B cell (primary cell): ENCODE measurements around the gene SIT1. TPM values are rescaled to one million over a fixed set of nuclear protein-coding genes. Genes with fewer than 3 reads are reported as not detected.

Source experiments
- ATAC-seq: fragments of 200-7000 bp; cut with Tn5 transposase; one replicate; pipeline ENCODE4 v1.10.0; 2021; ENCODE audit warnings: low read depth, mild to moderate bottlenecking, moderate number of reproducible peaks, moderate library complexity
- CTCF ChIA-PET: fragments of 350-600 bp; sonication (Branson Sonifier 250); formaldehyde crosslinking; loops from one replicate; lab custom pipeline; 2021; ENCODE audit warnings: antibody characterized with exemption, inconsistent platforms; lab: Charles Lee
- POLR2A ChIA-PET: fragments of 350-600 bp; sonication (Branson Sonifier 250); formaldehyde crosslinking; loops from one replicate; lab custom pipeline; 2021; ENCODE audit warnings: antibody characterized with exemption; lab: Charles Lee
- DNase-seq: peaks from one replicate; pipeline ENCODE4 v3.0.0; 2013
- H2AFZ ChIP-seq: 2 replicates; pipeline ENCODE4 v1.6.1; 2012; ENCODE audit warnings: mild to moderate bottlenecking, low read depth, low read length; ENCODE audit not compliant: insufficient read depth, poor library complexity, severe bottlenecking
- H3K27ac ChIP-seq, 2 donors: 1 replicate in 1 of 2; 2 replicates in 1 of 2; pipeline ENCODE4 v1.5.1; 2012 to 2013; ENCODE audit warnings: low read length in 2 of 2, mild to moderate bottlenecking in 2 of 2, moderate library complexity in 1 of 2
- H3K27me3 ChIP-seq, 4 experiments: fragments of 200-600 bp in 1 of 4; sonication (generic) in 1 of 4; replicated peaks in 1 of 4; 1 replicate in 2 of 4; 2 replicates in 2 of 4; pipeline versions ENCODE4 v1.6.1 to v1.7.0; 2013 to 2016; ENCODE audit warnings: low read length in 3 of 4, mild to moderate bottlenecking in 2 of 4, mixed read lengths in 1 of 4, moderate library complexity in 1 of 4; ENCODE audit not compliant: insufficient read depth in 4 of 4, control insufficient read depth in 3 of 4; ENCODE audit errors: control extremely low read depth in 1 of 4
- H3K36me3 ChIP-seq, 2 experiments: replicated peaks in 1 of 2; 1 replicate in 1 of 2; 2 replicates in 1 of 2; pipeline versions ENCODE4 v1.6.1 to v1.7.1; 2013; ENCODE audit warnings: low read length in 1 of 2; ENCODE audit not compliant: insufficient read depth in 2 of 2, control insufficient read depth in 1 of 2; ENCODE audit errors: control extremely low read depth in 1 of 2, extremely low read depth in 1 of 2
- H3K4me1 ChIP-seq, 2 donors: fragments of 200-600 bp in 1 of 2; sonication (generic) in 1 of 2; 1 replicate in 1 of 2; 2 replicates in 1 of 2; pipeline versions ENCODE4 v1.5.1 to v1.6.1; 2013 to 2017; ENCODE audit warnings: low read length in 2 of 2; ENCODE audit not compliant: control insufficient read depth in 2 of 2, insufficient read depth in 2 of 2
- H3K4me2 ChIP-seq: replicated peaks from 2 replicates; pipeline ENCODE3; 2012; ENCODE audit warnings: mild to moderate bottlenecking, low read depth, low read length; ENCODE audit not compliant: poor library complexity, severe bottlenecking
- H3K4me3 ChIP-seq, 5 experiments: fragments of 200-600 bp in 1 of 5; sonication (generic) in 1 of 5; 1 replicate in 3 of 5; 2 replicates in 2 of 5; pipeline versions ENCODE4 v1.5.1 to v1.7.0; 2011 to 2016; ENCODE audit warnings: low read length in 4 of 5, mild to moderate bottlenecking in 4 of 5, low read depth in 2 of 5, control low read depth in 1 of 5, moderate library complexity in 1 of 5; ENCODE audit not compliant: insufficient read depth in 1 of 5; ENCODE audit errors: control extremely low read depth in 1 of 5, extremely low read depth in 1 of 5
- H3K79me2 ChIP-seq: fragments of 200-600 bp; sonication (generic); one replicate; pipeline ENCODE4 v1.6.0; 2016; ENCODE audit warnings: low read length; ENCODE audit not compliant: control insufficient read depth, insufficient read depth
- H3K9ac ChIP-seq: fragments of 200-600 bp; sonication (generic); 2 replicates; pipeline ENCODE4 v1.6.1; 2017; ENCODE audit warnings: mild to moderate bottlenecking, low read length, moderate library complexity
- H3K9me3 ChIP-seq, 3 donors: one replicate each; pipeline versions ENCODE4 v1.6.1 to v1.7.1; 2013; ENCODE audit warnings: low read length in 2 of 3; ENCODE audit not compliant: control insufficient read depth in 2 of 3, insufficient read depth in 1 of 3; ENCODE audit errors: control extremely low read depth in 1 of 3
- H4K20me1 ChIP-seq: 2 replicates; pipeline ENCODE4 v1.6.0; 2012; ENCODE audit warnings: mild to moderate bottlenecking, low read length; ENCODE audit not compliant: insufficient read depth, control insufficient read depth, poor library complexity, severe bottlenecking
- H3K27ac Mint-ChIP-seq: one replicate; pipeline ENCODE4 v1.8.0; 2021; ENCODE audit warnings: mixed read lengths
- H3K27me3 Mint-ChIP-seq: one replicate; pipeline ENCODE4 v1.8.0; 2021; ENCODE audit warnings: mixed read lengths
- H3K4me1 Mint-ChIP-seq: one replicate; pipeline ENCODE4 v1.8.0; 2021; ENCODE audit warnings: mixed read lengths
- H3K4me3 Mint-ChIP-seq: one replicate; pipeline ENCODE4 v1.8.0; 2021; ENCODE audit warnings: mixed read lengths
- H3K9me3 Mint-ChIP-seq: one replicate; pipeline ENCODE4 v1.8.0; 2022; ENCODE audit warnings: mixed read lengths; ENCODE audit not compliant: insufficient read depth
- CTCF ChIP-seq: fragments of 200-600 bp; IDR thresholded peaks from one replicate; pipeline ENCODE4 v1.8.0; 2022; ENCODE audit warnings: antibody characterized with exemption, mild to moderate bottlenecking
- EZH2 ChIP-seq: IDR thresholded peaks from 2 replicates; pipeline ENCODE4 v1.6.1; 2012; ENCODE audit warnings: borderline replicate concordance, low read depth, mild to moderate bottlenecking, moderate library complexity, low read length; ENCODE audit not compliant: insufficient read depth, poor library complexity, severe bottlenecking
- WGBS: methylation state at CpG from one replicate; pipeline ENCODE4 v1.1.5; 2013; ENCODE audit warnings: missing lambda C conversion rate; ENCODE audit not compliant: insufficient coverage; 5-methylcytosine and 5-hydroxymethylcytosine counted together
- intact Hi-C: fragments of 100-400 bp; cut with micrococcal nuclease; formaldehyde crosslinking; loops from one replicate; pipeline ENCODE4 v1.10.0; 2022
- polyA plus RNA-seq: library from polyadenylated mRNA; depleted of rRNA; stranded (reverse); fragments of >200 nt; gene quantifications from 2 replicates; pipeline ENCODE4 v1.2.3, GENCODE V29; 2012
- total RNA-seq, 2 donors: library from RNA; stranded (reverse); fragments of 120-200 nt in 1 of 2; gene quantifications; 1 replicate in 1 of 2; 2 replicates in 1 of 2; pipeline versions ENCODE4 v1.2.3 to v1.2.4, GENCODE V29; 2013 to 2022

The SIT1 gene
- total and polyA plus RNA-seq, 2 donors (not counting 1 experiment from before 2014, with no cell fraction given) = 37.1 to 38.5 TPM

GRCh38 chr9:35603986-35604577, 46.6 kb downstream of the SIT1 start:
- Histone ChIP-seq H3K36me3 (peaks cover 8 to 21% of the 10 kb centered on the region in 2 experiments), H3K27ac (peak overlapping the region; percentile 80 to 84), H3K4me3 (peak overlapping the region; percentile 71 to 84 (median 81)), H3K79me2 (peaks cover 15% of the 10 kb centered on the region), H3K4me1 (peaks cover 26 to 46% of the 10 kb centered on the region in 2 donors), H3K4me2 (peak overlapping the region; percentile 96), H3K9me3 (no peaks in the 10 kb centered on the region), H3K27me3 (no peaks in the 10 kb centered on the region), H4K20me1 (peaks cover 29% of the 10 kb centered on the region), H2AFZ (peak overlapping the region; percentile 82), H3K9ac (peak overlapping the region; percentile 79)
- Mint-ChIP-seq H3K9me3 (no peaks in the 10 kb centered on the region), H3K4me1 (peaks cover 36% of the 10 kb centered on the region), H3K4me3 (peak overlapping the region; percentile 97), H3K27ac (peak overlapping the region; percentile 99), H3K27me3 (no peaks in the 10 kb centered on the region)
- TF ChIP-seq CTCF = peak; percentile 97
- no peak for TF ChIP-seq EZH2
- ATAC-seq (peak; percentile 86), DNase-seq (peak; percentile 100)
- ChIA-PET POLR2A (interaction anchor here (0.7 to 3.6 kb wide), 9 partner anchors 14 to 493 kb away, joined by 3 to 30 read pairs (median 5); partner anchors contain the start of genes CCDC107, CD72, CREB3 and RMRP), CTCF (interaction anchor here (0.6 to 3.5 kb wide), 29 partner anchors 9 to 499 kb away, joined by 3 to 49 read pairs (median 5); partner anchors contain the start of genes CCDC107, CD72, CREB3 and GBA2)
- WGBS = under 1% methylated on average over 41 of the region's 41 CpGs
- intact Hi-C loops = loop anchor here (1.0 kb wide), 12 partner anchors 15 to 532 kb away; partner anchors contain the start of genes CCDC107, CREB3, GBA2 and HINT2
